HepG2 (cell line): ENCODE data around the gene C1QTNF12. TPM values are rescaled to one million over a fixed set of nuclear protein-coding genes. Genes with fewer than 3 reads are reported as not detected.

ENCODE experiments used
- ATAC-seq: fragments of 200-7000 bp; cut with Tn5 transposase; 3 replicates; pipeline ENCODE4 v1.9.1; 2020; ENCODE audit warnings: mild to moderate bottlenecking, moderate library complexity
- BruUV-seq: library from RNA; stranded (reverse); fragments of 400-500 nt; replicated peaks from 2 replicates; lab custom pipeline; 2021; lab: Mats Ljungman, UMichigan
- CTCF ChIA-PET: fragments of 300-600 bp; formaldehyde crosslinking; extraction: SDS; loops from one replicate; lab custom pipeline; 2021; ENCODE audit warnings: low total read pairs, inconsistent platforms, low intra/inter-chr PET ratio; lab: Yijun Ruan, JAX
- POLR2A ChIA-PET: fragments of 350-600 bp; sonication (Branson Sonifier 250); formaldehyde crosslinking; loops from one replicate; lab custom pipeline; 2020; ENCODE audit warnings: antibody characterized with exemption, inconsistent platforms; lab: Yijun Ruan, JAX
- DNase-seq: peaks from one replicate; pipeline ENCODE4 v3.0.0-alpha.2; 2015; ENCODE audit warnings: low spot score
- FAIRE-seq: peaks from 3 replicates; lab custom pipeline; 2011; peaks lifted over from hg19 to GRCh38; lab: Jason Lieb, UNC
- H2AFZ ChIP-seq: one replicate; pipeline ENCODE4 v1.6.1; 2011; ENCODE audit warnings: low read length, inconsistent platforms
- H3K27ac ChIP-seq: fragments of 300-600 bp; 3 replicates; pipeline ENCODE4 v1.8.0; 2011; ENCODE audit warnings: mixed run types, mild to moderate bottlenecking, mixed read lengths, low read length, inconsistent platforms; ENCODE audit not compliant: insufficient read depth; ENCODE audit errors: extremely low read length
- H3K27me3 ChIP-seq, 2 experiments: fragments of 200-600 bp in 1 of 2; 2 replicates in 1 of 2; 3 replicates in 1 of 2; pipeline versions ENCODE4 v1.6.0 to v1.8.0; 2011; ENCODE audit warnings: low read length in 2 of 2, mild to moderate bottlenecking in 2 of 2, moderate library complexity in 2 of 2, inconsistent platforms in 1 of 2; ENCODE audit not compliant: insufficient read depth in 2 of 2, control insufficient read depth in 1 of 2
- H3K36me3 ChIP-seq, 2 experiments: fragments of 200-600 bp in 1 of 2; replicated peaks in 1 of 2; 2 replicates in 1 of 2; 3 replicates in 1 of 2; pipeline versions ENCODE4 v1.5.1 to v1.8.0; 2011; ENCODE audit warnings: low read length in 2 of 2, inconsistent platforms in 1 of 2; ENCODE audit not compliant: insufficient read depth in 2 of 2, control insufficient read depth in 1 of 2
- H3K4me1 ChIP-seq: 2 replicates; pipeline ENCODE4 v1.5.1; 2012; ENCODE audit warnings: low read length, inconsistent platforms; ENCODE audit not compliant: insufficient read depth
- H3K4me2 ChIP-seq: 2 replicates; pipeline ENCODE4 v1.6.0; 2011; ENCODE audit warnings: low read depth, low read length, inconsistent platforms
- H3K4me3 ChIP-seq, 3 experiments: fragments of 200-600 bp in 1 of 3; sonication (generic), shearing (Covaris generic) in 1 of 3; replicated peaks in 1 of 3; 2 replicates each; pipeline ENCODE4 v1.5.1; 2011 to 2016; ENCODE audit warnings: low read length in 3 of 3, inconsistent platforms in 2 of 3, low read depth in 2 of 3, mild to moderate bottlenecking in 2 of 3, control low read depth in 1 of 3, mixed read lengths in 1 of 3; ENCODE audit not compliant: insufficient read depth in 1 of 3
- H3K79me2 ChIP-seq: one replicate; pipeline ENCODE4 v1.6.1; 2011; ENCODE audit warnings: low read length, inconsistent platforms; ENCODE audit not compliant: insufficient read depth
- H3K9ac ChIP-seq: 2 replicates; pipeline ENCODE4 v1.6.0; 2011; ENCODE audit warnings: mild to moderate bottlenecking, low read depth, low read length, inconsistent platforms; ENCODE audit not compliant: insufficient read depth
- H3K9me3 ChIP-seq: 2 replicates; pipeline ENCODE4 v1.5.1; 2012; ENCODE audit warnings: mild to moderate bottlenecking, low read length
- H4K20me1 ChIP-seq: 2 replicates; pipeline ENCODE4 v1.6.0; 2011; ENCODE audit warnings: inconsistent platforms, mild to moderate bottlenecking, low read length, moderate library complexity; ENCODE audit not compliant: insufficient read depth
- ATF7 ChIP-seq, 2 experiments: fragments of 450-650 bp in 1 of 2; sonication (generic) in 1 of 2; formaldehyde crosslinking in 1 of 2; IDR thresholded peaks; 2 replicates each; pipeline versions ENCODE4 v1.4.0 to v1.6.1; 2016 to 2020; ENCODE audit warnings: antibody characterized with exemption in 1 of 2, mild to moderate bottlenecking in 1 of 2, missing genetic modification reagents in 1 of 2
- BORCS8-MEF2B ChIP-seq: sonication (generic); formaldehyde crosslinking; IDR thresholded peaks from 2 replicates; pipeline ENCODE4 v1.8.0; 2022; ENCODE audit warnings: mild to moderate bottlenecking, missing genetic modification reagents
- IKZF4 ChIP-seq: sonication (generic); formaldehyde crosslinking; IDR thresholded peaks from 2 replicates; pipeline ENCODE4 v1.5.1; 2020; ENCODE audit warnings: borderline replicate concordance, mild to moderate bottlenecking, low read depth, missing genetic modification reagents; ENCODE audit errors: not compliant biosample characterization
- KAT7 ChIP-seq: IDR thresholded peaks from 2 replicates; pipeline ENCODE4 v1.6.1; 2018; ENCODE audit warnings: borderline replicate concordance, missing compliant biosample characterization
- KDM2A ChIP-seq: sonication (generic); formaldehyde crosslinking; IDR thresholded peaks from 2 replicates; pipeline ENCODE4 v1.4.0; 2020; ENCODE audit warnings: low read depth, missing genetic modification reagents, borderline replicate concordance
- NPAS2 ChIP-seq: sonication (generic); formaldehyde crosslinking; IDR thresholded peaks from 2 replicates; pipeline ENCODE4 v1.8.0; 2022; ENCODE audit warnings: mild to moderate bottlenecking, missing genetic modification reagents, borderline replicate concordance
- POLR2G ChIP-seq: fragments of 200-400 bp; formaldehyde crosslinking; IDR thresholded peaks from 2 replicates; pipeline ENCODE4 v1.6.1; 2018; ENCODE audit warnings: mild to moderate bottlenecking, low read depth, low read length, moderate library complexity
- RXRB ChIP-seq: IDR thresholded peaks from 2 replicates; pipeline ENCODE4 v1.6.1; 2016; ENCODE audit warnings: borderline replicate concordance, missing genetic modification reagents, missing compliant biosample characterization
- YEATS2 ChIP-seq: sonication (generic); formaldehyde crosslinking; IDR thresholded peaks from 2 replicates; pipeline ENCODE4 v1.4.0; 2020; ENCODE audit warnings: missing genetic modification reagents, borderline replicate concordance
- ZNF33A ChIP-seq: sonication (generic); formaldehyde crosslinking; IDR thresholded peaks from 2 replicates; pipeline ENCODE4 v1.5.1; 2020; ENCODE audit warnings: missing genetic modification reagents, mild to moderate bottlenecking, moderate library complexity, borderline replicate concordance
- ZNF430 ChIP-seq: sonication (generic); formaldehyde crosslinking; IDR thresholded peaks from 2 replicates; pipeline ENCODE4 v1.9.0; 2021; ENCODE audit warnings: mild to moderate bottlenecking, missing genetic modification reagents
- ZNF557 ChIP-seq: sonication (generic); formaldehyde crosslinking; IDR thresholded peaks from 2 replicates; pipeline ENCODE4 v1.4.0; 2020; ENCODE audit warnings: missing genetic modification reagents
- WGBS: methylation state at CpG from one replicate; pipeline ENCODE4 v1.1.6; 2017; ENCODE audit warnings: low lambda C conversion rate; 5-methylcytosine and 5-hydroxymethylcytosine counted together
- in situ Hi-C: cut with HindIII; loops from 2 replicates; pipeline ENCODE4 v1.10.0; 2017; ENCODE audit warnings: low pct_unique_long_range_greater_than_20kb; ENCODE audit not compliant: extremely low pct_ligation_motif_present
- intact Hi-C: fragments of 100-400 bp; cut with micrococcal nuclease; formaldehyde crosslinking; loops from one replicate; pipeline ENCODE4 v1.10.0; 2022; ENCODE audit not compliant: unreplicated experiment
- polyA plus RNA-seq, 8 experiments: library from polyadenylated mRNA; depleted of rRNA in 3 of 8; stranded (reverse) in 7 of 8; unstranded in 1 of 8; fragments of >200 nt; fragmentation: Illumina TruSeq in 4 of 8; extraction: Trizol in 4 of 8; gene quantifications; 2 replicates each; pipeline versions ENCODE4 v1.2.1 to v1.2.3, GENCODE V29; 2011 to 2016; ENCODE audit warnings: low read depth in 4 of 8, missing spikeins in 1 of 8, mixed read lengths in 1 of 8; ENCODE audit not compliant: insufficient read depth in 1 of 8
- total RNA-seq, 5 experiments: library from RNA; depleted of rRNA; stranded (reverse); fragments of >200 nt; fragmentation: Illumina TruSeq; extraction: Trizol; gene quantifications; 2 replicates each; pipeline ENCODE4 v1.2.3, GENCODE V29; 2016; ENCODE audit warnings: low read depth in 1 of 5
- TF ChIP-seq, protein P1 (sequence below): sonication (generic); formaldehyde crosslinking; IDR thresholded peaks from 2 replicates; pipeline ENCODE4 v1.4.0; 2020; ENCODE audit warnings: mild to moderate bottlenecking, missing genetic modification reagents
- TF ChIP-seq, protein P2 (sequence below): sonication (generic); formaldehyde crosslinking; IDR thresholded peaks from 2 replicates; pipeline ENCODE4 v1.8.0; 2023; ENCODE audit warnings: mild to moderate bottlenecking, missing genetic modification reagents
- TF ChIP-seq, protein P3 (sequence below): sonication (generic); formaldehyde crosslinking; IDR thresholded peaks from 2 replicates; pipeline ENCODE4 v1.8.1; 2023; ENCODE audit warnings: mild to moderate bottlenecking, missing genetic modification reagents, borderline replicate concordance

The C1QTNF12 gene
- total and polyA plus RNA-seq, 2 of the 13 experiments (the other 11 are each of a cell fraction or from before 2014, with no cell fraction given) = 0.18 to 0.64 TPM

DNA sequence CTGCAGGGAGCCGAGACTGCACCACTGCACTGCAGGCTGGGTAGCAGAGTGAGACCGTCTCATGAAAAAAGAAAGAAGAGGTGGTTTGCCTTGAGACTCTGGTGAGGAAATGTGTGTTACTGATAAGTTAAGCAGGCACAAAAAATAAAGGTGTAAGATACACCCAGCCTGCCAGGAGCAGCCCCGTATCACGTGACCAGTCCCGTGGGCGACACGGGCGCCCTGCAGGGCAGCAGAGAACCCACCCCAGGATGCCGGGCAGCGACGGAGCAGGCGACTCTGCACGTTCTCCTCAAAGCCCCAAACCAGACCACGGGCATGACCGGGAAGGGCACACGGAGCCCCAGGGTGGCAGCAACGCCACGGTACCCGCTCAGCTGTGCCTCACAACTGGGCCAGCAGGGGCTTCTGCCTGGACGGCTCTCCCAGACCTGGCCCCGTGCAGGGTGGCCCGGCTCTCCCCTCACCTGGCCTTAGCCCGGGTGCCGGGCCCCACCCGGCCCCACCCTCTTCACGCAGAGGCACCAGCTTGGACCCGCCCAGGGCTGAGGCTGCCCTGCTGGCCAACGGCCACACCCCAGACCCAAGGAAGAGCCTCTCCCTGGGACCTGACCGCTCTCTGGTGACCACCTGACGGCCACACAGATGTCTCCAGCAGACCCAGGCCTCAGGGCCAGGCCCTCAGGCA is 24.5 kb downstream of the C1QTNF12 start (continued):
- TF ChIP-seq, protein P1, sequence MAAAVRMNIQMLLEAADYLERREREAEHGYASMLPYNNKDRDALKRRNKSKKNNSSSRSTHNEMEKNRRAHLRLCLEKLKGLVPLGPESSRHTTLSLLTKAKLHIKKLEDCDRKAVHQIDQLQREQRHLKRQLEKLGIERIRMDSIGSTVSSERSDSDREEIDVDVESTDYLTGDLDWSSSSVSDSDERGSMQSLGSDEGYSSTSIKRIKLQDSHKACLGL (CRISPR knock-in tag) = no peak
- TF ChIP-seq YEATS2 (CRISPR knock-in tag) = no peak
- no peak for TF ChIP-seq BORCS8-MEF2B (CRISPR knock-in tag)
- TF ChIP-seq ZNF430 = no peak
- TF ChIP-seq NPAS2 (CRISPR knock-in tag) = no peak
- TF ChIP-seq, protein P2, sequence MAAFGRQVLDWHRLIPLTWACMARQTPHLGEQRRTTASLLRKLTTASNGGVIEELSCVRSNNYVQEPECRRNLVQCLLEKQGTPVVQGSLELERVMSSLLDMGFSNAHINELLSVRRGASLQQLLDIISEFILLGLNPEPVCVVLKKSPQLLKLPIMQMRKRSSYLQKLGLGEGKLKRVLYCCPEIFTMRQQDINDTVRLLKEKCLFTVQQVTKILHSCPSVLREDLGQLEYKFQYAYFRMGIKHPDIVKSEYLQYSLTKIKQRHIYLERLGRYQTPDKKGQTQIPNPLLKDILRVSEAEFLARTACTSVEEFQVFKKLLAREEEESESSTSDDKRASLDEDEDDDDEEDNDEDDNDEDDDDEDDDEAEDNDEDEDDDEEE = no peak
- TF ChIP-seq, all 625 proteins: peak for 2

DNA sequence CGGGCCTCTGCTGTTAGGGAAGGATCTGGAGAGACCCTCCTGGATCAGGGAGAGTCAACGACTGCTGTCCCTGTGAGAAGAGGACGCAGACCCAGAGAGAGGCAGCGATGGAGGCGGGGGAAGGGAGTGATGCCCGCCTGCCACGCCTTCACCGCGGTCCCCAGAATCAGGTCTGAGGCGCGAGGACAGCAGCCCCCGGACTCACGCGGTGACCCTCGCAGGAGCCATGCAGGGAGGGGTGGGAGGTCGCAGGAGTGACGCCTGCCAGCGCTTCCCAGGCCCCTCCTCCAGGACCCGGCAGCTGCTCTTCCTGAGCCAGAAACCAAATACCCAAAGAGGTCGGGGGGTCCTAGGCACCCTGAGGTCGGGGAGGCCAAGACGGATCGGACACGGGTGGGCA is 26.3 kb downstream of the C1QTNF12 start:
- Histone ChIP-seq H3K4me2 (no peak overlapping the region), H4K20me1 (no peaks in the 10 kb centered on the region), H3K4me3 (no peak overlapping the region), H3K4me1 (no peaks in the 10 kb centered on the region), H3K9ac (no peak overlapping the region), H3K9me3 (no peaks in the 10 kb centered on the region), H3K36me3 (peaks cover 30 to 62% of the 10 kb centered on the region in 2 experiments; a peak in 4 of 5 replicates), H3K27ac (no peak overlapping the region), H3K27me3 (no peaks in the 10 kb centered on the region), H2AFZ (no peak overlapping the region), H3K79me2 (no peaks in the 10 kb centered on the region)
- ATAC-seq = no peak
- FAIRE-seq = no peak
- ChIA-PET CTCF (no interaction called here), POLR2A (no interaction called here)
- TF ChIP-seq KAT7 (CRISPR knock-in tag) (no peak), ATF7 (IDR thresholded peaks at IDR 0.05) (no peak), ATF7 (CRISPR knock-in tag; IDR thresholded peaks at IDR 0.05) (no peak), RXRB (CRISPR knock-in tag) (no peak), KDM2A (CRISPR knock-in tag) (no peak), IKZF4 (no peak), ZNF557 (no peak), ZNF33A (CRISPR knock-in tag) (no peak), POLR2G (no peak)
- TF ChIP-seq, protein P3, sequence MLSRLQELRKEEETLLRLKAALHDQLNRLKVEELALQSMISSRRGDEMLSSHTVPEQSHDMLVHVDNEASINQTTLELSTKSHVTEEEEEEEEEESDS = no peak
- BruUV-seq = no TSS peak
- intact Hi-C loops = no loop called here
- in situ Hi-C loops = no loop called here
- 94% methylated on average over 24 of the region's 24 CpGs for WGBS
- no peak for DNase-seq
